ENCODE data around the gene TIMM23. TPM values are rescaled to one million over a fixed set of nuclear protein-coding genes. Genes with fewer than 3 reads are reported as not detected.

The TIMM23 gene
- total and polyA plus RNA-seq, 4 donors, result 41.8 to 66.8 (median 42.7) TPM

DNA sequence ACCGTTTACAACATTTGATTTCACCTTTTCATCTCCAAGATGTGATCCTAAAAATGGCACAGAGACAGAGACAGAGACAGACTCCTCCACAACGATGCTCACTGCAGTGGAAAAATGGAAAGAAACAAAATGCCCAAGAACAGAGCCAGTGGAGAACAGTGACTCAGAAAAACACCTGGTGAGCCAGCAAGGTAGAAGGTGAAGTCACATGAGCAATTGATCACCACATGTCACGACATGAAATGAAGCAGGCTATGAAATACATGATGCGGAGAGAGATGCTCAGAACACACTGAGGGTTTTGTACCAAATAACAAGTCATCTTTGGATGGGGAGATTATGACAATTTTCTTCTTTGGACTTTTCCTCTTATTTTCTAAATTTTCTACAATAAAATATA lies 70.2 kb downstream of the TIMM23 start (continued):
- TF ChIP-seq, protein P1, sequence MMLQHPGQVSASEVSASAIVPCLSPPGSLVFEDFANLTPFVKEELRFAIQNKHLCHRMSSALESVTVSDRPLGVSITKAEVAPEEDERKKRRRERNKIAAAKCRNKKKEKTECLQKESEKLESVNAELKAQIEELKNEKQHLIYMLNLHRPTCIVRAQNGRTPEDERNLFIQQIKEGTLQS (IDR thresholded peaks at IDR 0.05), result no peak
- TF ChIP-seq, protein P2, sequence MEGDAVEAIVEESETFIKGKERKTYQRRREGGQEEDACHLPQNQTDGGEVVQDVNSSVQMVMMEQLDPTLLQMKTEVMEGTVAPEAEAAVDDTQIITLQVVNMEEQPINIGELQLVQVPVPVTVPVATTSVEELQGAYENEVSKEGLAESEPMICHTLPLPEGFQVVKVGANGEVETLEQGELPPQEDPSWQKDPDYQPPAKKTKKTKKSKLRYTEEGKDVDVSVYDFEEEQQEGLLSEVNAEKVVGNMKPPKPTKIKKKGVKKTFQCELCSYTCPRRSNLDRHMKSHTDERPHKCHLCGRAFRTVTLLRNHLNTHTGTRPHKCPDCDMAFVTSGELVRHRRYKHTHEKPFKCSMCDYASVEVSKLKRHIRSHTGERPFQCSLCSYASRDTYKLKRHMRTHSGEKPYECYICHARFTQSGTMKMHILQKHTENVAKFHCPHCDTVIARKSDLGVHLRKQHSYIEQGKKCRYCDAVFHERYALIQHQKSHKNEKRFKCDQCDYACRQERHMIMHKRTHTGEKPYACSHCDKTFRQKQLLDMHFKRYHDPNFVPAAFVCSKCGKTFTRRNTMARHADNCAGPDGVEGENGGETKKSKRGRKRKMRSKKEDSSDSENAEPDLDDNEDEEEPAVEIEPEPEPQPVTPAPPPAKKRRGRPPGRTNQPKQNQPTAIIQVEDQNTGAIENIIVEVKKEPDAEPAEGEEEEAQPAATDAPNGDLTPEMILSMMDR (IDR thresholded peaks at IDR 0.05; ENCODE audit: low read depth, low read length, missing input control), result no peak
- TF ChIP-seq EGR1 (IDR thresholded peaks at IDR 0.05; ENCODE audit: low read depth in 2 of 2) (no peak), TAF1 (conservative IDR thresholded peaks at IDR 0.05) (no peak), FOXA2 (IDR thresholded peaks at IDR 0.05) (no peak), HNF4G (IDR thresholded peaks at IDR 0.05) (no peak), YY1 (IDR thresholded peaks at IDR 0.05) (no peak)

DNA sequence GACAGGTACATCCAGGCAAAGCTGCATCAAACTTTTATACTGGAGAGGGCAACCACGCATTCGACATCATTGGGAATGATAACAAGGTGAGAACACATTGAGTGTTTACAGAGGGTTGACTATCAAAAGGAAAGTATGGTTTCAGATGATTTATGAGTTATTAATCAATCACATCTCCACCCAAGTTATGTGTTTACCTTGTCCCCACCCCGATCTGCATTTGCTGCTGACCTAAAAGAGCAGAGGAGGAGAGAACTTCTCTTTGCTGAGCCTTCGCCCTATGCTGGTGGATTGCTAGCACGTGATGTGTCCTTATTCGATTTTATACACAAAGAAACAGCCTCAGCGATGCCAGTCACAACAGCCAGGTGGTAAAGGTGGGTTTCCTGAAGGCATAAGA lies 74.0 kb downstream of the TIMM23 start, which contains the start of gene MSMB:
Gene MSMB, minus strand, starts transcription at position 9 of the 400 bp plus-strand sequence. CDS start 32 bp downstream, outside the sequence.
- WGBS, result 90% methylated on average over 7 of the region's 7 CpGs
- Histone ChIP-seq H3K4me1 (ENCODE audit: control insufficient read depth in 4 of 4, insufficient read depth in 4 of 4, low read length in 3 of 4) (no peaks in the 10 kb centered on the region), H3K27me3 (ENCODE audit: control insufficient read depth in 4 of 4, insufficient read depth in 4 of 4, low read length in 3 of 4) (no peaks in the 10 kb centered on the region), H3K9ac (ENCODE audit: low read depth in 1 of 2, low read length in 2 of 2) (no peak within 1 kb of the TSS), H3K27ac (ENCODE audit: low read depth in 1 of 2, low read length in 2 of 2) (no peak within 1 kb of the TSS), H3K36me3 (ENCODE audit: control insufficient read depth in 4 of 4, insufficient read depth in 3 of 4, low read depth in 1 of 4, low read length in 3 of 4) (no peaks in the 10 kb centered on the region), H3K9me3 (ENCODE audit: control insufficient read depth in 4 of 4, low read length in 3 of 4) (no peaks in the 10 kb centered on the region), H3K4me3 (ENCODE audit: low read depth in 1 of 3, low read length in 3 of 3) (no peak within 1 kb of the TSS)
- no peak for DNase-seq (ENCODE audit: low spot score)
- TF ChIP-seq, protein P1 (IDR thresholded peaks at IDR 0.05), result no peak
- TF ChIP-seq, protein P3, sequence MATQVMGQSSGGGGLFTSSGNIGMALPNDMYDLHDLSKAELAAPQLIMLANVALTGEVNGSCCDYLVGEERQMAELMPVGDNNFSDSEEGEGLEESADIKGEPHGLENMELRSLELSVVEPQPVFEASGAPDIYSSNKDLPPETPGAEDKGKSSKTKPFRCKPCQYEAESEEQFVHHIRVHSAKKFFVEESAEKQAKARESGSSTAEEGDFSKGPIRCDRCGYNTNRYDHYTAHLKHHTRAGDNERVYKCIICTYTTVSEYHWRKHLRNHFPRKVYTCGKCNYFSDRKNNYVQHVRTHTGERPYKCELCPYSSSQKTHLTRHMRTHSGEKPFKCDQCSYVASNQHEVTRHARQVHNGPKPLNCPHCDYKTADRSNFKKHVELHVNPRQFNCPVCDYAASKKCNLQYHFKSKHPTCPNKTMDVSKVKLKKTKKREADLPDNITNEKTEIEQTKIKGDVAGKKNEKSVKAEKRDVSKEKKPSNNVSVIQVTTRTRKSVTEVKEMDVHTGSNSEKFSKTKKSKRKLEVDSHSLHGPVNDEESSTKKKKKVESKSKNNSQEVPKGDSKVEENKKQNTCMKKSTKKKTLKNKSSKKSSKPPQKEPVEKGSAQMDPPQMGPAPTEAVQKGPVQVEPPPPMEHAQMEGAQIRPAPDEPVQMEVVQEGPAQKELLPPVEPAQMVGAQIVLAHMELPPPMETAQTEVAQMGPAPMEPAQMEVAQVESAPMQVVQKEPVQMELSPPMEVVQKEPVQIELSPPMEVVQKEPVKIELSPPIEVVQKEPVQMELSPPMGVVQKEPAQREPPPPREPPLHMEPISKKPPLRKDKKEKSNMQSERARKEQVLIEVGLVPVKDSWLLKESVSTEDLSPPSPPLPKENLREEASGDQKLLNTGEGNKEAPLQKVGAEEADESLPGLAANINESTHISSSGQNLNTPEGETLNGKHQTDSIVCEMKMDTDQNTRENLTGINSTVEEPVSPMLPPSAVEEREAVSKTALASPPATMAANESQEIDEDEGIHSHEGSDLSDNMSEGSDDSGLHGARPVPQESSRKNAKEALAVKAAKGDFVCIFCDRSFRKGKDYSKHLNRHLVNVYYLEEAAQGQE (IDR thresholded peaks at IDR 0.05), result no peak
- no peak for TF ChIP-seq HNF4A (conservative IDR thresholded peaks at IDR 0.05)
- TF ChIP-seq JUND (IDR thresholded peaks at IDR 0.05), result no peak
- no peak for TF ChIP-seq RXRA (IDR thresholded peaks at IDR 0.05)
- TF ChIP-seq SP1 (IDR thresholded peaks at IDR 0.05), result no peak
- no peak for TF ChIP-seq FOXA1 (IDR thresholded peaks at IDR 0.05)
- TF ChIP-seq GABPA (IDR thresholded peaks at IDR 0.05 in 1 of 2, conservative IDR thresholded peaks at IDR 0.05 in 1 of 2), result no peak
- no peak for TF ChIP-seq RAD21 (IDR thresholded peaks at IDR 0.05)
- TF ChIP-seq FOXA2 (IDR thresholded peaks at IDR 0.05), result no peak
- TF ChIP-seq, protein P4, sequence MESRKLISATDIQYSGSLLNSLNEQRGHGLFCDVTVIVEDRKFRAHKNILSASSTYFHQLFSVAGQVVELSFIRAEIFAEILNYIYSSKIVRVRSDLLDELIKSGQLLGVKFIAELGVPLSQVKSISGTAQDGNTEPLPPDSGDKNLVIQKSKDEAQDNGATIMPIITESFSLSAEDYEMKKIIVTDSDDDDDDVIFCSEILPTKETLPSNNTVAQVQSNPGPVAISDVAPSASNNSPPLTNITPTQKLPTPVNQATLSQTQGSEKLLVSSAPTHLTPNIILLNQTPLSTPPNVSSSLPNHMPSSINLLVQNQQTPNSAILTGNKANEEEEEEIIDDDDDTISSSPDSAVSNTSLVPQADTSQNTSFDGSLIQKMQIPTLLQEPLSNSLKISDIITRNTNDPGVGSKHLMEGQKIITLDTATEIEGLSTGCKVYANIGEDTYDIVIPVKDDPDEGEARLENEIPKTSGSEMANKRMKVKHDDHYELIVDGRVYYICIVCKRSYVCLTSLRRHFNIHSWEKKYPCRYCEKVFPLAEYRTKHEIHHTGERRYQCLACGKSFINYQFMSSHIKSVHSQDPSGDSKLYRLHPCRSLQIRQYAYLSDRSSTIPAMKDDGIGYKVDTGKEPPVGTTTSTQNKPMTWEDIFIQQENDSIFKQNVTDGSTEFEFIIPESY (IDR thresholded peaks at IDR 0.05), result no peak
- TF ChIP-seq, protein P2 (IDR thresholded peaks at IDR 0.05; ENCODE audit: low read depth, low read length, missing input control), result no peak
- no peak for TF ChIP-seq HNF4G (IDR thresholded peaks at IDR 0.05)
- TF ChIP-seq EGR1 (IDR thresholded peaks at IDR 0.05; ENCODE audit: low read depth in 2 of 2), result no peak
